Activated B cell treated with CpG ODN at 0.5 μM for 24 hours (primary cell): ENCODE measurements around the gene CACNA2D3. TPM values are rescaled to one million over a fixed set of nuclear protein-coding genes. Genes with fewer than 3 reads are reported as not detected.

Experiments used
- ATAC-seq: fragments of 200-7000 bp; cut with Tn5 transposase; one replicate; pipeline ENCODE4 v1.10.0; 2021; ENCODE audit warnings: low read depth, mild to moderate bottlenecking, moderate library complexity
- CTCF ChIA-PET: fragments of 350-600 bp; sonication (Branson Sonifier 250); formaldehyde crosslinking; loops from one replicate; lab custom pipeline; 2021; ENCODE audit warnings: antibody characterized with exemption; lab: Charles Lee
- POLR2A ChIA-PET: fragments of 350-600 bp; sonication (Branson Sonifier 250); formaldehyde crosslinking; loops from one replicate; lab custom pipeline; 2021; ENCODE audit warnings: antibody characterized with exemption; lab: Charles Lee
- DNase-seq: peaks from one replicate; pipeline ENCODE4 v3.0.0; 2022
- H3K27ac Mint-ChIP-seq: one replicate; pipeline ENCODE4 v1.8.0; 2020; ENCODE audit warnings: mixed read lengths
- H3K27me3 Mint-ChIP-seq: one replicate; pipeline ENCODE4 v1.8.0; 2021; ENCODE audit warnings: mixed read lengths
- H3K36me3 Mint-ChIP-seq: one replicate; pipeline ENCODE4 v1.8.0; 2021; ENCODE audit warnings: low read depth, mixed read lengths
- H3K4me1 Mint-ChIP-seq: one replicate; pipeline ENCODE4 v1.8.0; 2021; ENCODE audit warnings: mixed read lengths
- H3K4me3 Mint-ChIP-seq: one replicate; pipeline ENCODE4 v1.8.0; 2020; ENCODE audit warnings: mild to moderate bottlenecking, mixed read lengths
- H3K9me3 Mint-ChIP-seq: one replicate; pipeline ENCODE4 v1.8.0; 2020; ENCODE audit warnings: mixed read lengths
- CTCF ChIP-seq: fragments of 200-600 bp; IDR thresholded peaks from one replicate; pipeline ENCODE4 v1.8.0; 2022; ENCODE audit warnings: antibody characterized with exemption, mild to moderate bottlenecking
- intact Hi-C: fragments of 100-400 bp; cut with micrococcal nuclease; formaldehyde crosslinking; loops from one replicate; pipeline ENCODE4 v1.15.1; 2024
- total RNA-seq: library from RNA; stranded (reverse); gene quantifications from 2 replicates; pipeline ENCODE4 v1.2.3, GENCODE V29; 2022

The CACNA2D3 gene
- total RNA-seq, 1 donor from 2014 or later: not detected

- H3K27me3 Mint-ChIP-seq: no peaks in the 10 kb centered on the region
- ChIA-PET CTCF (interaction anchor here (1.3 to 2.2 kb wide), 2 partner anchors 10 to 1420 kb away, joined by 4 to 6 read pairs; no protein-coding TSS in a partner anchor), POLR2A (no interaction called here)
- no peak for DNase-seq
- intact Hi-C loops: no loop called here
- H3K4me3 Mint-ChIP-seq: no peak overlapping the region
- no peak for ATAC-seq
- TF ChIP-seq CTCF: no peak
- H3K36me3 Mint-ChIP-seq: no peaks in the 10 kb centered on the region
- no peak overlapping the region for H3K27ac Mint-ChIP-seq
- H3K4me1 Mint-ChIP-seq: no peaks in the 10 kb centered on the region
- H3K9me3 Mint-ChIP-seq: peaks cover 6% of the 10 kb centered on the region
Observed at GRCh38 chr3:54831112-54831511, 708.8 kb downstream of the CACNA2D3 start.

GRCh38 chr3:54832876-54833275 is 710.5 kb downstream of the CACNA2D3 start:
- POLR2A ChIA-PET: no interaction called here
- ATAC-seq: no peak
- H3K4me3 Mint-ChIP-seq: no peak overlapping the region
- H3K27me3 Mint-ChIP-seq: no peaks in the 10 kb centered on the region
- no peak for DNase-seq
- intact Hi-C loops: no loop called here
- TF ChIP-seq CTCF: no peak
- H3K36me3 Mint-ChIP-seq: no peaks in the 10 kb centered on the region
- H3K4me1 Mint-ChIP-seq: no peaks in the 10 kb centered on the region
- H3K27ac Mint-ChIP-seq: no peak overlapping the region
- CTCF ChIA-PET: no interaction called here
- H3K9me3 Mint-ChIP-seq: peaks cover 6% of the 10 kb centered on the region

- no peaks in the 10 kb centered on the region for H3K36me3 Mint-ChIP-seq
- no peak overlapping the region for H3K27ac Mint-ChIP-seq
- H3K4me3 Mint-ChIP-seq: no peak overlapping the region
- DNase-seq (no peak), ATAC-seq (no peak)
- intact Hi-C loops: no loop called here
- peaks cover 3% of the 10 kb centered on the region for H3K9me3 Mint-ChIP-seq
- no peak for TF ChIP-seq CTCF
- H3K27me3 Mint-ChIP-seq: no peaks in the 10 kb centered on the region
- CTCF ChIA-PET: no interaction called here
- POLR2A ChIA-PET: no interaction called here
- H3K4me1 Mint-ChIP-seq: no peaks in the 10 kb centered on the region
Observed at GRCh38 chr3:54835701-54836100, 713.3 kb downstream of the CACNA2D3 start.

GRCh38 chr3:54836871-54837270 is 714.5 kb downstream of the CACNA2D3 start:
- POLR2A ChIA-PET: no interaction called here
- H3K9me3 Mint-ChIP-seq: peaks cover 3% of the 10 kb centered on the region
- no peaks in the 10 kb centered on the region for H3K4me1 Mint-ChIP-seq
- no peak overlapping the region for H3K4me3 Mint-ChIP-seq
- no peaks in the 10 kb centered on the region for H3K27me3 Mint-ChIP-seq
- DNase-seq (no peak), ATAC-seq (no peak)
- TF ChIP-seq CTCF: no peak
- H3K36me3 Mint-ChIP-seq: no peaks in the 10 kb centered on the region
- CTCF ChIA-PET: no interaction called here
- intact Hi-C loops: no loop called here
- no peak overlapping the region for H3K27ac Mint-ChIP-seq

- H3K9me3 Mint-ChIP-seq: no peaks in the 10 kb centered on the region
- no peak for DNase-seq
- no peak overlapping the region for H3K27ac Mint-ChIP-seq
- no peak for TF ChIP-seq CTCF
- H3K36me3 Mint-ChIP-seq: no peaks in the 10 kb centered on the region
- H3K4me1 Mint-ChIP-seq: no peaks in the 10 kb centered on the region
- ATAC-seq: no peak
- POLR2A ChIA-PET: no interaction called here
- no peak overlapping the region for H3K4me3 Mint-ChIP-seq
- no peaks in the 10 kb centered on the region for H3K27me3 Mint-ChIP-seq
- CTCF ChIA-PET: interaction anchor here (1.2 kb wide), 1 partner anchor 1414 kb away, joined by 3 read pairs; no protein-coding TSS in a partner anchor
- intact Hi-C loops: no loop called here
Observed at GRCh38 chr3:54837964-54838363, 715.6 kb downstream of the CACNA2D3 start.
